ENCODE measurements around the gene SLC6A2.
A peak's percentile ranks its signal among the peaks of the same experiment; 100 is the strongest.
"Not testable (repeated sequence)": the region's sequence is repeated elsewhere in the genome, so short reads cannot be mapped to it uniquely, and the experiment has no call there.

SLC6A2 gene

DNA sequence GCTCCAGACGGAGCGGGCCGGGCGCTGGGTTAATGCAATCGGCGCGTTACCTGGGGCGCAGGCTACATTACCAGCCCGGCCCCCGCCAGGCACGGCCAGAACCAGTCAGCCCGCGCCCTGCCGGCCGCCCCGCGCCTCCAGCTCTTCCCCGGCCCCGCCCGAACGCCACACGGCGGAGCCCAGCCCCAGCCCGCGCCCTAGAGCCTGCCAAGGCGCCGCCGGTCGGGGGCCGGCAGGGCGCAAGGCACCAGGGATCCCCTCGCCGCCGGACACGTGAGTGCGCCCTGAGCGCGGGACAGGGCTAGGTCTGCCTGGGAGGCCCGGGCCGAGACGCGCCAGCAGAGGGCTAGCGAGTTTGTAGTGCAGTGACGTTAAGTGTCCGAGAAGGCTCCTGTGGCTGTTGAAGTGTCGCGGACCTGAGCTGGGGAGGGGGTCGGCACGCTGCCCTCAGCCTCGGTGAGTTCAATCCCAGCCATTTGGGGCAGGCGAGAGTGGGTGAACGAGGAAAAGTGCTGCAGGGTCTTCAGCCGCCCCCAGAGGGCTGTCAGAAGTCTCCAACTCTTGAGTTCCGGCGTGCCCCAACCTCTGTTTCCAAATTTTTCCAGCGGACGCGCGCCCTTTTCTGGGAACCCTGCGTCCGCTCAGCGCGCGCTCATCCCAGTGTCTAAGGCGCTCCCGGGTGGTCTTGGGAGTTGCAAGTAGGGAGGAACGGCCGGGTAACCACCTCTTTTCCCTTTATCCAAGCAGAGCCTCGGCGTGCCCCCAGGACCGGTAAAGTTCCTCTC is at the start of gene SLC6A2:
Gene SLC6A2, plus strand, starts transcription at position 92 of the 785 bp plus-strand sequence. CDS start 707 bp downstream, outside the sequence.
- no peak for DNase-seq (ENCODE audit: low read depth)

DNA sequence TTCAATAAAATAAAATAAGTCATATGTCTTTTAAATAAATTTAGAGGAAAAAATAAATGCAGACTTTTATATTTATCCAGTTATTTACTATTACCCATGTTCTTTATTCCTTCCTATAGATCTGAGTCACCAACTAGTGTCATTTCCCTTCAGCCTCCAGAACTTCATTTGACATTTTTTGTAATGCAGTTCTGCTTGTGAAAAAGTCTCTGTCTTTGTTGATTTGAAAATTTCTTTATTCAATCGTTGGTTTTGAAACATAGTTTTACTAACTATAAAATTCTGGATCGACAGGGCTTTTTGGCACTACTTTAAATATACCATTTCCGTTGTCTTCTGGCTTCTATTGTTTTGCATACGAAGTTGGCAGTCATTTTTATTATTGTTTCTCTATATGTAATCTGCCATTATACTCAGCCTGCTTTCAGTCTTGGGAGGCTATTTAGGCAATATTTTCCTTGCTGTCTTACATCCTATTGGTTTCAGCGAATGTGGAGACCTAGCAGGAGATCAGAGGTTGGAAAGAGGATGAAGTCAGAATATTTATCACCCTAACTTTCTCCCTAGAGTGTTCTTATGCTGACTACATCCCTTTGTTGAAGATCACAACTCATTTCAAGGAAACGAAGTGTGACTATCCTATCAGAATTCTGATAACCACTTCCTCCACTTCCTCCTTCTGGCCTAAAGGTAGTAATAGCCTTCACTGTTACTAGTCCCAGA is 42.0 kb upstream of the SLC6A2 start:
- DNase-seq (ENCODE audit: low read depth): no peak

DNA sequence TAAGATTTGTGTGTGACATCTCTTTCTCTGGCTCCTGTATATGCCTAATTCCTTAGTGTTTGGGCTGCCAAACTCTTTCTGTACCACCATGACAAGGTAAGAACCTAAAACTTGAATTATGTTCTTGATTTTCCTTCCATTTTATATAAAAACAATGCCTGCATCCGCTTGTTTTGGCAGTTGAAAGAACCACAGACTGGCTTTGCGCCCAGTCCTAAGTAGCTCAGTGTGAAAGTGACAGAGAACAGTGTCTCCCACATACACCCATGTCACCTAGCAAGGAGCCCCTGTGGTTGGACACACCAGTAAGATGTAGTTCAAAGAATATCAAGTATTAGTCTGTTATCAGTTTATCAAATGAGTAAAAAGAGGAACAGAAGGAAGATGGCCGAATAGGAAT is 40.7 kb upstream of the SLC6A2 start:
- no peak for DNase-seq (ENCODE audit: low read depth)

DNA sequence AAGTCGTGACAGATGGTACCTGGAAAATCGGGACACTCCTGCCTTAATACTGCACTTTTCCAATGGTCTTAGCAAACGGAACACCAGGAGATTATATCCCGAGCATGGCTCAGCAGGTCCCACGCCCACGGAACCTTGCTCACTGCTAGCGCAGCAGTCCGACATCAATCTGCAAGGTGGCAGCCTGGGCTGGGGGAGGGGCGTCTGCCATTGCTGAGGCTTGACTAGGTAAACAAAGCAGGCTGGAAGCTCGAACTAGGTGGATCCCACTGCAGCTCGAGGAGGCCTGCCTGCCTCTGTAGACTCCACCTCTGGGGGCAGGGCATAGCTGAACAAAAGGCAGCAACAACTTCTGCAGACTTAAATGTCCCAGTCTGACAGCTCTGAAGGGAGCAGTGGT is 40.1 kb upstream of the SLC6A2 start:
- not testable (repeated sequence) for DNase-seq (ENCODE audit: low read depth)

DNA sequence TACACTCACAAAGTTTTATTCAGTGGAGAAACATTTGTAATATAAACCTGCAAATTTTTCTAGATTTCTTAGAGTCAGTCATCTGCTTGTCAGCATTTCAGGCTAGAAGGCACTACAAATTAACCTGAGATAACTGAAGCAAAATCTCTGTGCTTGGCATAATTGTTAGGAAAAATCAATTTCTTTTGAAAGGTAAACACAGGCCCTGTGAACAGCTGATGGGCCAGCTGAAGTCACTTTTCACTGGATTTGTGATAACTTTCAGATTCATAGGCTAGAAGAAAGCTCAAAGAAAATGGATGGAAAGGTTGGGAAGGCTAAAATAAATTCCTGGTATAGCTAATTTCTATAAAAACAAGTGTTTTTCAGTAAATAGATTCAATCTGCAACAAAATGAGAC is 34.0 kb upstream of the SLC6A2 start:
- DNase-seq (ENCODE audit: low read depth): no peak

DNA sequence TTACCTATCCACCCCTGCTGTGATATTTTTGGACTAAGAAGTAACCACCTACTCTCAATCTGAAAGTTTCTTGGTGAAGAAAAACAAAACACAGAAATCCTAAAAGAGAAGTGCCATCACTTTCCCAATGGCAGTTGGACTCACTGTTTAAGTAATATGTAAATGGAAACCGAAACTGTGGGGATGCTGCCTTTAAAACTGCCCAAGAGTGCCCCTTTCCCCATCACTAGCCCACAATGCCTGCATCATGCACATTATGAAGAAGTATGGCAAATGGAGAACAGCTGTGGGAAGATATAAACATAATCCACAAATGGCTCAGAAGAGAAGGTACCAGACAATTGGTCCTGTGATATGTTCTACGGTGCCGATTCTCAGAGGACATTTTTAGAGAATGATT is 33.5 kb upstream of the SLC6A2 start:
- DNase-seq (ENCODE audit: low read depth): no peak

DNA sequence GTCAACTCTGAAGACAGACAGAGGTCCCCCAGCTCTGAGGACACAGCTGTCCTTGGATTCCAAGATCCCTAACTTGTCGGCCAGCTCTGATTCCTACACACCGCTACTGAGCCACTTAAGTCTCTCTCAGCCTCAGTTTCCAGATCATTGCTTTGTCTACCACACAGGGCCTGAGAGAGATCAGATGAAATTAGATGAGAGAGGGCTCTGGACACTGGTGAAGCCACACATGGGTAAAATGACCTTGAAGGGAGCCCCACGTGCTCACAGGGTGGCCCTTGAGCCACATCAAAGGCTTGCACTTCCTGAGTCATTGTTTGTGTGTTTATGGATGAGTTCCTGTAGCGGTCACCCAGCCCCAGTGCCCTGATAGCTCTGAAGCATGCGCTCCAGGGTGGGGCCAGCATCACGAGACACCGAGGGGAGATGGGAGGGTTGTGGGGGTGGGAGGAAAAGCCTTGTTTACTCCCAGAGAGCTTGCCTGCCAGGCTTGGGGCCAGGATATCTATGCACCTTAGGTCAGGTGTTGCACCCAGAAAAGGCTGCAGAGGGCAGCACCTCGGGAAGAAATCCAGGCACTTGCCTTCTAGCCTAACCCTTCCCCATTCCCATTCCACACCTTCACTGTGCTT is 32.7 kb upstream of the SLC6A2 start:
- DNase-seq (ENCODE audit: low read depth): no peak

DNA sequence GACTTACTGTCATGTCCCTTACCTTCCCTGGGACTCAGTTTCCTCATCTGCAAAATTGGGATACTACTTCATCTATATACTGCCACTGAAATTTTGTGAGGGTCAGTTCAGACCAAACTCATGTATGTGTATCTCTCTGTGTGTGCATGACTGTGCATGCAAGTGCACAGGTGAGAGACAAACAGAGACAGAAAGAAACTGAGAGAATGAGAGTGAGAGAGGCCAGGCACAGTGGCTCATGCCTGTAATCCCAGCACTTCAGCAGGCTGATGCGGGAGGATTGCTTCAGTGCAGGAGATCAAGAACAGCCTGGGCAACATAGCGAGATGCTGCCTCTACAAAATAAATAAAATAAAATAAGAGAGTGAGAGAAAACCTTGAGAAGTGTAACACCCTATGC is 32.1 kb upstream of the SLC6A2 start:
- no peak for DNase-seq (ENCODE audit: low read depth)

DNA sequence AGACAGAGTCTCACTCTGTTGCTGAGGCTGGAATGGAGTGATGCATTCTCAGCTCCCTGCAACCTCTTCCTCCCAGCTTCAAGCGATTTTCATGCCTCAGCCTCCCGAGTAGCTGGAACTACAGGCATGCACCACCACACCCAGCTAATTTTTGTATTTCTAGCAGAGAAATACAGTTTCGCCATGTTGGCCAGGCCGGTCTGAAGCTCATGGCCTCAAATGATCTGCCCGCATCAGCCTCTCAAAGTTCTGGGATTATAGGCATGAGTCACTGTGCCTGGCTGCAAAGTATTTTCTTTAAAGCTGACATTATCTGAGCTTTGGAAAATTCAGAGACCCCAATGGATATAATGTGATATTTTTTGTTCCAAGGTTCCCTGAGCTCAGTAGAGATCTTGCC is 31.1 kb upstream of the SLC6A2 start:
- DNase-seq (ENCODE audit: low read depth): no peak

DNA sequence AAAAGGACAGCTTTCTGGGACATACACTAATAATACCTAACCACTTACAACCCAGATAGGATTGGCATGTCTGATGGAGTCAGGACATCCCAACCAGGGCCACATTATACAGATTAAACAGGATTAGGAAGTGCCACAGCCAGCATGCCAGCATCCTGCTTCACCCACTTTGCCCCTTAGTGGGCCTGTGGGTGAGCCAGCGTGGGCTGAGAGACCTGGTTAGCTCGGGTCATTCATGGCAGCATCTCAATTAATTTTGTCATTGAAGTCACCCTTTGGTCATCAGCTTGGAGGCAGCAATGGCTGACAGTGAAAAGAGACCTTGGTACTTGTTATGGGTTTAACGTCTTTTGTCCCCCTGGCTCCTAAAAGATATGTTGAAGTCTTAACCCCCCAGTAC is 29.9 kb upstream of the SLC6A2 start:
- DNase-seq (ENCODE audit: low read depth): no peak

DNA sequence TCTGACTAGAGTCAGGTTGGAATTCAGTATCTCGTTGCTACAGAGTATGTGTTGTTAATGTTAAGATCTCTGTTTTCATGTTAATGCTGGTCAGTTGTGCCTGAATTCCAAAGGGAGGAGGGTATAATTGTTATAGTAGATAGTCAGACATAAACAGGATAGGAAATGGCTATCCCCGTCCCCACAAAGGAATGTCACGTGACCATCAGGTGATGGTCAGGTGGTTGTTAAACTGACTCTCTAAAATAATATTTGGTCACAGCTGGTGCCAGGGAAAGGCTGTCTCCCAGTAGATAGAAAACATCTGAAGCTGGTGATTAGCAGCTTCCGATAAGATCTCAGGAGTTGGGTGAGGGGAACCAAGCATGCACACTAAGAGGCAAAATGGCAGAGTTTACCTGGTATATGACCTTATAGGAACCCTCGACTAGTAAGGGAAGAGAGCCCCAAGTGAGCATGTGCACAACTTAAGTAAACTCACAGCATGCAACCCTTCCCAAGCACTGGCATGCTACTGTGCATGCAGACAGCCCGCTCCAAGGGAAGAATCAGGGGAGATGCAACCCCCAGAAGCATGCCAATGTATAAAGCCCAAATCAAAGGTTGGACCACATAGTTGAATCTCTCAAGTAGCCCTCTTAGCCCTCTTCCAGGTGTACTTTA is 27.4 kb upstream of the SLC6A2 start:
- DNase-seq (ENCODE audit: low read depth): no peak

DNA sequence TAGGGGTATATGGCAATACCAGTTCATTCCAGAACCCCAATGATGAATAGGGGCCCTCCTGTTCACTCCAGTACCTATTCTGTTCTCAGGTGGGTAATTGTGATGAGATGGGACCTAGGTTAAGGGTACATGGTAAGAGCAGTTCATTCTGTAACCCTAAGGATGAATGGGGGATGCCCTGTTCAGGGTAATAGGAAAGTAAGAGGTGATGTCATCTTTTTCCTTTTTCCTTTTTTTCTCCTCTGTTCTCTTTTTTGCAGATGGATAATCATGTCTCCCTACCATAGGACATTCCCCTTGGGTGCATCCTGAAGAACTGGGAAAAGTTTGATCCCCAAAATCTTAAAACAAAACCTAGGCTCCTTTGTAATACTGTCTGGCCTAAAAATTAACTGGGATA is 25.0 kb upstream of the SLC6A2 start:
- no peak for DNase-seq (ENCODE audit: low read depth)

DNA sequence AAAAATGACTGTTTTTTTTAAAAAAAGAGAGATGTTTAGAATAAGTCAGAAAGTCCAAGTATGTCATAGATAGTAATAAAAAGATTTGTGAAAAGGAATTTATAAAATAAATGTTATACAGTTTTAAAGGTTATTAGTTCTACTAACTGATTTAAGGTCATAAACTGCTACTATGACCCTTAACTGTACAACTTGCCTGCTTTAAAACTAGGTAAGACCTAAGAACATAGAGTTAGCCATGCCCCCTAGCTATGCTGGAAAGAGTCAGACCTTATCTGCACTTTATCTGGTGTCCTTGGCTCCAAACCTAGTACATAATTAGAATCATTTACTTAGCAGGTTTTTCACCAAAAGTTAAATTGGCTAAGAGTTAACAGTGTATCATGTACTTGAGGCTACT is 23.5 kb upstream of the SLC6A2 start:
- DNase-seq (ENCODE audit: low read depth): no peak

DNA sequence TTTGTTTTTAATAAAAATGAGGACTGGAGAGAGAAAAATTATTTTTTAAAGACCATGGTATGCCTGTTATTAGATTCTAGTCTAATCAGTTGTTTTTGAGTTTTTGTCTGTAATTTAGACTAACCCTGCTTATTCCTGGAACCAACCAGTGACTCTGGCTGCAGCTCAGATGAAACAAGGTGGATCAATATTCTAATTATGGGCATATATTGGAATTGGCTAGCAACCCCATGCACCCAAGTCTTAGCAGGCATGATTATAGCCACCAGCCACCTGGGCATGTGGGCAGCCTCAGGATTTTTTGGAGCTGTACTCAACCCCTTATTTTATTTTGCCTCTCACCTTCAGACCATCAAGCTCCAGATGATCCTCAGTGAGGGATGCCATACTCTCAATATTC is 21.6 kb upstream of the SLC6A2 start:
- DNase-seq (ENCODE audit: low read depth): no peak

DNA sequence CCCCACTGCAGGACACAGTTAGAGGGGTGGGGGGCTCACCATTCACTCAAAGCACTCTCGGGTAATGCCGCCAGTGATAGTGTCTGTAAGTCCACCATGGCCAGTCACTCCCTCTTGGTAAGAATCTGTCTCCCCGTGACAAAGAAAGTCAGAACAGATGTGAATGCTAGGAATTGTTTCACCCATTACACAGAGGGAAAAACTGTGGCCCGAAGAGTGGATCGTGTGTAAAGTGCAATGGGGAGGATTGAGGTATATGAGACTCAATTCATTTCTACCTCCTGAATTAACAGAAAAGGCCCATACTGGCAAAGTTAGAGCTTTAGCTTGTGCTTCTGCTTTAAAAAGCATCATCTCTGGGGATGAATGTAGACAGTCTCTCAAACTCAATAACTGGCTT is 17.5 kb upstream of the SLC6A2 start:
- DNase-seq (ENCODE audit: low read depth): no peak

DNA sequence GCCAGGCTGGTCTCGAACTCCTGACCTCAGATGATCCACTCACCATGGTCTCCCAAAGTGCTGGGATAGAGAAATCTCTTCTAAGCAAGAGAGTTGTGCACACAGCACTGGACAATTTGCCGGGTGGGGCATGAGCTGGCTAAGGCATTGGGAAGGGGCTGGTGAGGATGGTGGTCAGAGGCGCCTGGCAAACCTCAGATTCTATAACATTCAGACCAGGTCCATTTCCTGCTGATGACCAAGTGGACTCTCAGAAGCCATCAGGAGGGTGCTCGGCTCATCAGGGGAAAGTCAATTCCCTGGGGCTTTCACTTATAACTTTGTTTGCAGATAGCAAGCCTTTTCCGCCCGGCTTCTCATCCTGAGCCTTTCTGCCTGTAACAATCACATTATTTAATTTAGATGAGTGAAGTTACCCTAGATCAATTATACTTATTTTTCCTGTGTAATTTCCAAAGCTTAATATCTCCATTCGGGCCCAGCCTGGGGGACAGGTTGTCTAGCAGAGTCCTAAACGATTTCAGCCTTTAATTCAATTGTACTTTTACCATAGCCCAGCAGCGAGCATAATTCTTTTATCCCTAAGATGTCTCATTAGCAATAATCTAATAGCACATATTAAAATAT is 15.0 kb upstream of the SLC6A2 start:
- no peak for DNase-seq (ENCODE audit: low read depth)

DNA sequence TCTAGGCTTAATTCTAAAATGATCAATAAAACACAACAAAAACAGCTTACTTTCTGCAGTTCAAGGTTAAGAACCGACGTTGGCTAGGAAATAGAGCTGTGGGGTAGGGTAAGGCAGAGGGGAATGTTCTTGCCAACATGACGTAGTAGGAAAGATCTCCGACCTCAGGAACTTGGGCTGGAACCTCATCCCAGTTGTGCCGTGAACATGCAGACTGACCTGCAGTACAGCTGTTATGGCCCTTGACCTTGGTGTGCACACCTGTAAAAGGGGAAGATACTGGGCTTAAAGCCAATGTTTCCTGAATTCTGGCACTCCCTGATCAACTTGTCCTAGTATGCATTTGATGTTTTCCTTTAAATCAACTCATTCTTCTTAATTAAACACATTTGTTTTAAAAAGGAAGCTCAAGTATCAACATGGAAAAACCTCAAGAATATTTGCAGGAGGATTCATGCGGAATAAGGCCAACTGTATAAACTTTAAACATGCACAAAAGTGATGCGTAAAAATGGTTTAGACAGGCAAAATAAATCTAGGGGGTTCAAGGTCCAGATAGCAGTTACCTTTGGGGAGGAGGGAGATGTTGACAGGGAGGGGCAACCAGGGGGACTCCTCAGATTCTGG is 14.2 kb upstream of the SLC6A2 start:
- DNase-seq (ENCODE audit: low read depth): peak; percentile 26

DNA sequence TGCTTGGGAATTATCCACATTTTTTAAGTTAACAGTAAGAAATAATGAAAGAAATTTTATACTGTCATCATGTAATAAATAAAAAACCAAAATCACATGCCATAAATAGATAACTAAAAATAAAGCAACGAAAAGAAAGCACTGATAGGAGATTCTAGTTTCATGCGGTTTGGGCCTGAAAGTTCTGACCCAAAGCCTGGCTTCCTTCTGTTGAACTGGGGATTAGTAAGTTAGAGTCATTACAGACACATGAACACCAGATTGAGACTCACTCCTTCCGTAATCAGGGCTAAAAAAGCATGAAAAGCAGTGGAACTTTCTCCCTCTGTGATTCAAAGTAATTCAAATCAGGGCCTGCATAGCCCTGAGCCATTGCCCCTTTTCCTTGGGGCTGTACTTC is 13.2 kb upstream of the SLC6A2 start:
- no peak for DNase-seq (ENCODE audit: low read depth)

DNA sequence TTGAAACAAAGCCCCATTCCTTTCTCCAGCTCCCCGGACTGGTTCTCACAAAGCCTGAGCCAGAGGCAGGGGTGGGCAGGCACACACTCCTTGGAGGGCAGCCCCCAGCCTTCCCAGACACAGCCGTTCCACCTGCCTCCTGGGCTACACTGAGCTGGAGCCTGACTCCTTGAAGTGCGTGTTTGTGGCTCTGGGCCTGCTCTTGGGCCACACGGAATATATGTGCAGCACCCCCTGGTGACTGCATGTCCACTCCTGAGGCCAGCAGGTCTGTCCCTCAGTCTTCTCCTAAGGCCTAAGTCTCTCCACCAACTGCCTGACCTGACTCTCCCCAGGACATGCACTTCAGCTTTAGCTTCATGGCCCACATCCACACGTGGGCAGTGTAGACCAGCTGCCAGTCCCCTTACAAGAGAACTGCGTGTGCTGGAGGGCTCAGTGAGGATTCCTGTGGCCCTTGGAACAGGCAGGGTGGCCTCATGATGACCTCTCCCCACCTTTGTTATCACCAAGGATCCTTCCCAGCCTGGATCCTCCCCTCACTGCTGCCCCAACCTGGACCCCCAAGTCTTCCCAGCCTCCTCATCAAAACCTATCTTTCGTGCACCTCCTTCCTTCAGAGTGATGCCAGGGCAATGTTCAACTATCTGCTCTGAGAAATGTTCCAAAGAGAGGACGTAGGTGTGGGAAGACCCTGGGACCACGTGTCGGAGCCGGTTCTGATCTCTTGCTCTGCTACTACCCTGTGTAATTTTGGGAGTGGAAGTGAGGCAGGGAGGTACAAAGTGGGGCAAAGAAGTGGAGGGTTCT is 12.4 kb upstream of the SLC6A2 start:
- peak; percentile 33 for DNase-seq (ENCODE audit: low read depth)

DNA sequence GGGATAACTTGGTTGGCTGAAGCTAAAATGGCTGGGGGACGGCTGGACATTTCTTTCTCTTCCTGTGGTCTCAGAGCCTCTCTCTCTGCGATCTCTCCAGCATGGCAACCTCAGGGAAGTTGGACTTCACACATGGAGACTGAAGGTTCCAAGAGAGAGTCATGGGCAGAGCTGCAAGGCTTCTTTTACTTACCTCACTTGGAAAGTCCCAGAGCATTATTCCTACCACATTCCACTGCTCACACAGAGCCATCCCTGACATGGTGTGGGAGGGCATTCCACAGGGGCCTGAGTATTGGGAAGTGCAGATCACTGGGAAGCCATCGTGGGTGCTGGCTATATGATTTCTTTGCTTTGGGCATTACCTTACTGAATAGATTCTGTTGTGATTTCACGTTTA is 9.8 kb upstream of the SLC6A2 start:
- DNase-seq (ENCODE audit: low read depth): no peak

DNA sequence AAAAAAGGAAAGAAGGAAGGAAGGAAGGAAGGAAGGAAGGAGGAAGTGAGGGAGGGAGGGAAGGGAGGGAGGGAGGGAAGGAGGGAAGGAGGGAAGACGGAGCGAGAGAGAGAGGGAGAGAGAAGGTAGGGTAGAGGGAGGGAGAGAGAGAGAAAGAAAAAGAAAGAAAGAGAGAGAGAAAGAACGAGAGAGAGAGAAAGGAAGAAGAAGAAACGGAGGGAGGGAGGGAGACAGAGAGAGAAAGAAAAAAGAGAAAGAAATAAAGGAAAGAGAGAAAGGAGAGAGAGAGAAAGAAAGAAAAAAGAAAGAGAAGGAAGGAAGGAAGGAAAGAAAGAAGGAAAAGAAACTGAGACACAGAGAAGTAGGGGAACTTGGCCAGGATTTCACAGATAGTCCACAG is 8.4 kb upstream of the SLC6A2 start:
- no peak for DNase-seq (ENCODE audit: low read depth)

Measured in EH (cell line).